NCI-H146 treated with DMSO at 0.1 percent for 48 hours (cell line): ENCODE results near the gene TPH2.

Experiments
- DNase-seq: peaks from one replicate; lab custom pipeline; 2025; ENCODE audit not compliant: unreplicated experiment; lab: John Stamatoyannopoulos, UW

The TPH2 gene

GRCh38 chr12:72030277-72030676 is 91.6 kb downstream of the TPH2 start:
- DNase-seq = no peak

GRCh38 chr12:72031066-72031465 is 92.4 kb downstream of the TPH2 start:
- no peak for DNase-seq

GRCh38 chr12:72033991-72034390 is 95.3 kb downstream of the TPH2 start:
- no peak for DNase-seq

GRCh38 chr12:72035625-72036024 is 97.0 kb downstream of the TPH2 start:
- no peak for DNase-seq

GRCh38 chr12:72036393-72036792 is 97.7 kb downstream of the TPH2 start:
- no peak for DNase-seq

- no peak for DNase-seq
Observed at GRCh38 chr12:72037006-72037795, 98.6 kb downstream of the TPH2 start.

GRCh38 chr12:72041811-72042210 is 103.2 kb downstream of the TPH2 start:
- DNase-seq = no peak

GRCh38 chr12:72053604-72054003 is 115.0 kb downstream of the TPH2 start:
- no peak for DNase-seq

GRCh38 chr12:72054511-72054910 is 115.9 kb downstream of the TPH2 start:
- no peak for DNase-seq

GRCh38 chr12:72057330-72057914 is 118.8 kb downstream of the TPH2 start:
- DNase-seq = no peak

GRCh38 chr12:72063073-72063472 is 124.4 kb downstream of the TPH2 start:
- DNase-seq = no peak

- DNase-seq = no peak
Observed at GRCh38 chr12:72071030-72071429, 132.4 kb downstream of the TPH2 start.

GRCh38 chr12:72072592-72073212 is 134.1 kb downstream of the TPH2 start:
- no peak for DNase-seq

- DNase-seq = no peak
Observed at GRCh38 chr12:72074065-72074464, 135.4 kb downstream of the TPH2 start.

GRCh38 chr12:72074956-72075355 is 136.3 kb downstream of the TPH2 start:
- no peak for DNase-seq

- DNase-seq = no peak
Observed at GRCh38 chr12:72075401-72075800, 136.8 kb downstream of the TPH2 start.

- peak; percentile 51 for DNase-seq
Observed at GRCh38 chr12:72075891-72076557, 137.4 kb downstream of the TPH2 start.

- no peak for DNase-seq
Observed at GRCh38 chr12:72076558-72076915, 137.9 kb downstream of the TPH2 start.

GRCh38 chr12:72077111-72077820 is 138.6 kb downstream of the TPH2 start:
- DNase-seq = peak; percentile 70

- no peak for DNase-seq
Observed at GRCh38 chr12:72081777-72082176, 143.1 kb downstream of the TPH2 start.
